HL-60/S4 treated with retinoic acid at 250 ng/mL for 4 days and 3 days (cell line): Measurements from ENCODE around the gene DISP2.

ENCODE experiments used
- in situ Hi-C: fragments of 300-500 bp; cut with MboI; formaldehyde crosslinking; loops from 2 replicates; pipeline ENCODE4 v1.7.0; 2022; ENCODE audit warnings: low sequenced_read_pairs

Gene DISP2, protein sequence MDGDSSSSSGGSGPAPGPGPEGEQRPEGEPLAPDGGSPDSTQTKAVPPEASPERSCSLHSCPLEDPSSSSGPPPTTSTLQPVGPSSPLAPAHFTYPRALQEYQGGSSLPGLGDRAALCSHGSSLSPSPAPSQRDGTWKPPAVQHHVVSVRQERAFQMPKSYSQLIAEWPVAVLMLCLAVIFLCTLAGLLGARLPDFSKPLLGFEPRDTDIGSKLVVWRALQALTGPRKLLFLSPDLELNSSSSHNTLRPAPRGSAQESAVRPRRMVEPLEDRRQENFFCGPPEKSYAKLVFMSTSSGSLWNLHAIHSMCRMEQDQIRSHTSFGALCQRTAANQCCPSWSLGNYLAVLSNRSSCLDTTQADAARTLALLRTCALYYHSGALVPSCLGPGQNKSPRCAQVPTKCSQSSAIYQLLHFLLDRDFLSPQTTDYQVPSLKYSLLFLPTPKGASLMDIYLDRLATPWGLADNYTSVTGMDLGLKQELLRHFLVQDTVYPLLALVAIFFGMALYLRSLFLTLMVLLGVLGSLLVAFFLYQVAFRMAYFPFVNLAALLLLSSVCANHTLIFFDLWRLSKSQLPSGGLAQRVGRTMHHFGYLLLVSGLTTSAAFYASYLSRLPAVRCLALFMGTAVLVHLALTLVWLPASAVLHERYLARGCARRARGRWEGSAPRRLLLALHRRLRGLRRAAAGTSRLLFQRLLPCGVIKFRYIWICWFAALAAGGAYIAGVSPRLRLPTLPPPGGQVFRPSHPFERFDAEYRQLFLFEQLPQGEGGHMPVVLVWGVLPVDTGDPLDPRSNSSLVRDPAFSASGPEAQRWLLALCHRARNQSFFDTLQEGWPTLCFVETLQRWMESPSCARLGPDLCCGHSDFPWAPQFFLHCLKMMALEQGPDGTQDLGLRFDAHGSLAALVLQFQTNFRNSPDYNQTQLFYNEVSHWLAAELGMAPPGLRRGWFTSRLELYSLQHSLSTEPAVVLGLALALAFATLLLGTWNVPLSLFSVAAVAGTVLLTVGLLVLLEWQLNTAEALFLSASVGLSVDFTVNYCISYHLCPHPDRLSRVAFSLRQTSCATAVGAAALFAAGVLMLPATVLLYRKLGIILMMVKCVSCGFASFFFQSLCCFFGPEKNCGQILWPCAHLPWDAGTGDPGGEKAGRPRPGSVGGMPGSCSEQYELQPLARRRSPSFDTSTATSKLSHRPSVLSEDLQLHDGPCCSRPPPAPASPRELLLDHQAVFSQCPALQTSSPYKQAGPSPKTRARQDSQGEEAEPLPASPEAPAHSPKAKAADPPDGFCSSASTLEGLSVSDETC (N-terminal part only)

DNA sequence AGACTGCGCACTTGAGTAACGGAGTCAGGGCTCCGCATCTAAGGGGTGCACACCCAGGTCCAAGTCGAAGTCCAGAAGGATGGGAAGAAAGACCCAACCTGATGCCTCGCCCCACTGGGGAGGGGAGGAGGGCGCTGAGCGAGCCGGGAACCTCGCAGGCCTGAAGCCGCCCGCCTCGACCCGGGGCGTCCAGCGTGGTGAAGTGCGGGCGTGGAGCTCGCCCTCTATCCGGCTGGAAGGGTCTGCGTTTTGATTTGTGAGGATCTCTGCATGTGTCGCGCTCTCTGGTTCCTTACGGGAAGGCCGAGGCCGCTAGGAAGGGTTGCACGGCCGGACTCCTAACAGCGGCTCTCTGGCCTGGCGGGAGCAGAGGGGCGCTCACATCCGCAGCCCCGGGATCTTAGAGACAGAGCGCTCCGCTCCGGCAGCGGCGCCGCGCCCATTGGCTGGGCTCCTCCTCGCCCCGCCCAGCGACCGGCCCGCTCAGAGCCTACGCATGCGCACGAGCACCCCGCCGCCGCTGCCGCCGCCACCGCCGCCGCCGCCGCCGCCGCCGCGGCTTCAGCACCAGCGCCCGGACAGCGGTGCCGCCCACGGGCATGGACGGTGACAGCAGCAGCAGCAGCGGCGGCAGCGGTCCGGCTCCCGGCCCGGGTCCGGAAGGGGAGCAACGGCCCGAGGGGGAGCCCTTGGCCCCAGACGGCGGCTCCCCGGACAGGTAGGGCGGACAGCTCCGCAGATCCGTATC lies at the start of gene DISP2:
DISP2 (plus strand) TSS at position 497 of the 748 bp plus-strand sequence; CDS start at position 600, 103 bp downstream.
- in situ Hi-C loops = no loop called here

DNA sequence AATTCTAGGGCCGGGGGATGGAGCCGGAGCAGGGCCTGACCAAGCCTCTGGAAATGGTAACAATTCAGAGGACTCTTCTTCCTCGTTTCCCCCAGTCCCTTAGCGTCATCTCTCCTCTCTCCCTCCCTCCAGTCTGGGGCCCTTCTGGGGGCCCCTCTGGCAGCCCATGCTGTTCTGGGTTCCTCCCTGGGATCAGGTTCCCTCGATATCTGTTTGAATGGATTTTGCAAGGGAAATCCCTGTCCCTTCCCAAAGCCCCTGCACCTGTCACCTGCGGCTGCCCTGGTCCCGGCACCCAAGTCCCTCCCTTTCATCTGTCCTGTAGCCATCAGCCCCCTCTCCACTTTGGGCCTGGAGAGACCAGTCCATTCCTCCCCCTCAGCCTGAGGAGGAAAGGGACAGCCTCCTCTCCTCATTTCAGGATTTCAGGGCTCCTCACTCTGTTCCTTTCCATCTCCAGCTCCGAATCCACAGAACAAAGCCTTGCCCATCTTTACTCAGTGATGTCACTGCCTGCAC lies 48.6 kb upstream of the DISP2 start:
- in situ Hi-C loops = no loop called here

DNA sequence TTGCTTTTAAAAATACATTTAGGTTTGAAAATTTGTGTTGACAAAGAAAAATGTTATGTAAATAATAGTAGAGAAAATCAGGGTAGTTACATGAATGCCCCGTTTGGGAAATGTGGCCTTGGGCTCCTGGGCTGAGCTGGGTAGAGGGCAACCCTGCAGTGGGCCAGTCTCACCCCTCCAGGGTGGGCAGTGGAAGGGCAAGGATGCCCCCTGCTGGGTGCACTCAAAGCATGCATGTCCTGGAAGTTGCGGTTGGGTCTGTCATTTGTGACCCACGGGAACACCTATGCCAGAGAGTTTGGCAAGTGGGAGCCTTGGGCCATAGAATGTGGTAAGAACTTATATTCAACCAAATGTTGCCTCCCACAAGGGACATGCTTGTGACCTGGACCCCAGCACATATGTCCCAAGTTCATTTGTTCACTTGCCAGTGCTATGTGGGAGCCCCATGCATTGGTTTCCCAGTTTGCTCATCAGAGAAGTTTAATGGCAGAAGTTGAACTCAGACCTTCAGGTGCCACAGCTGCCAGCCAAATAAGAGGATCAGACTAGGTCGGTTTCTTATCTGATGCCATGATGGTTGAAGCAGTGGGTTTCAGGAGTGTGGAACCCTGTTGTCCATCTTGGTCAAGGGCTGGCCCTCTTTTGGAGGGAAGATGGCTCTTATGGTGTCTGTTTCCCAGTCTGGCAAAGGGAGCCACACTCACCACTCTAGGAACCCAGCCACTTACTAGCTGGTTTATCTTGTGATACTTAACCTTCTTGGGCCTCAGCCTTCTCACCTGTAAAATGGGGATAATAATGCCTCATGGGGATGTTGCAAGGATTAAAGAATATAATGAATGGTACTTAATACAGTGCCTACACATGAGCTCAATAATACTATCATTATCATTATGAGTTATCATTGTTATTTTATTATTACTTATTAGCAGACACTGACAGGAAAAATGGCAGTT lies 47.7 kb upstream of the DISP2 start:
- in situ Hi-C loops = no loop called here

DNA sequence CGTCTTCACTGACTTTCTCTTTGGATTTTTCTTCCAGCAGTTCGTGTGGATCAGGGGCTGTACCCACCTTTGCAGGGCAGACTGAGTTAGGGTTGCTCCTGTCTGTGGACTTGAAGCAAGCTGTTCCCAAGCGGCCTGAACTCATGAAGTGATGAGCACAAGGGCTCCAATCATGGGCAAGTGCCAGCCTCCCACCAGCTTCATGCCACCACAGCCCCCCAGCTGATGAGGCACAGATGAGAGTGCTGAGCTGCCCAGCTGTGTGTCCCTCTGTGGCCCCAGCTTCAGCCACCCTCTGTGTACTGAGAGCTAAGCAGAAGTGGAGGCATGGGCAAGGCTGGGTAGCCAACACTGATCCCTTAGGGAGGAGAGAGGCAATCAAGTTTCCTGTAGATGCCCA lies 47.0 kb upstream of the DISP2 start:
- in situ Hi-C loops = no loop called here

DNA sequence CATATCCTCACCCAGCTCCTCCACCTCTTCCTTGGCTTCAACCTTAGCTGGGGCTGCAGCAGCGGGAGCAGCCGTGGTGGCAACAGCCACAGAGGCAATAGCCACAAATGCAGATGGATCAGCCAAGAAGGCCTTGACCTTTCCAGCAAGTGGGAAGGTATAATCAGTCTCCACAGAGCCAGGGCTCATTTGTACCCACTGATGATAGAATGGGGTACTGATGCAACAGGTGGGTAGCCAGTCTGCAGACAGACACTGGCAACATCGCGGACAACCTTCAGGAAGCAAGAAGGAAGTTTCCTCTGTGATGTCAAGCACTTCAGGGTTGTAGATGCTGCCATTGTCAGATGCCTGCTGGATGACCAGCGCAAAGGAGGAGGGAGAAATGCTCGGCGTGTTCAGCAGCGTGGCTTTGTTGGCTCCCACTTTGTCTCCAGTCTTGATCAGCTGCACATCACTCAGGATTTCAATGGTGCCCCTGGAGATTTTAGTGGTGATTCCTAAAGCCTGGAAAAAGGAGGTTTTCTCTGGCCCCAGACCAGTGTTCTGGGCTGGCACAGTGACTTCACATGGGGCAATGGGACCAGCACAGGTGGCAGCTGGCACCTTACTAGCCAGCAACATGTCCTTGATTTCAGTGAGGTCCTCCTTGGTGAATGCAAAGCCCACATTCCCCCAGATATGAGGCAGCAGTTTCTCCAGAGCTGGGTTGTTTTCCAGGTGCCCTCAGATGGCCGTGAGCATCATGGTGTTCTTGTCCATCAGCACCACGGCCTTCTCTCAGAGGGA lies 45.5 kb upstream of the DISP2 start:
- in situ Hi-C loops = no loop called here

DNA sequence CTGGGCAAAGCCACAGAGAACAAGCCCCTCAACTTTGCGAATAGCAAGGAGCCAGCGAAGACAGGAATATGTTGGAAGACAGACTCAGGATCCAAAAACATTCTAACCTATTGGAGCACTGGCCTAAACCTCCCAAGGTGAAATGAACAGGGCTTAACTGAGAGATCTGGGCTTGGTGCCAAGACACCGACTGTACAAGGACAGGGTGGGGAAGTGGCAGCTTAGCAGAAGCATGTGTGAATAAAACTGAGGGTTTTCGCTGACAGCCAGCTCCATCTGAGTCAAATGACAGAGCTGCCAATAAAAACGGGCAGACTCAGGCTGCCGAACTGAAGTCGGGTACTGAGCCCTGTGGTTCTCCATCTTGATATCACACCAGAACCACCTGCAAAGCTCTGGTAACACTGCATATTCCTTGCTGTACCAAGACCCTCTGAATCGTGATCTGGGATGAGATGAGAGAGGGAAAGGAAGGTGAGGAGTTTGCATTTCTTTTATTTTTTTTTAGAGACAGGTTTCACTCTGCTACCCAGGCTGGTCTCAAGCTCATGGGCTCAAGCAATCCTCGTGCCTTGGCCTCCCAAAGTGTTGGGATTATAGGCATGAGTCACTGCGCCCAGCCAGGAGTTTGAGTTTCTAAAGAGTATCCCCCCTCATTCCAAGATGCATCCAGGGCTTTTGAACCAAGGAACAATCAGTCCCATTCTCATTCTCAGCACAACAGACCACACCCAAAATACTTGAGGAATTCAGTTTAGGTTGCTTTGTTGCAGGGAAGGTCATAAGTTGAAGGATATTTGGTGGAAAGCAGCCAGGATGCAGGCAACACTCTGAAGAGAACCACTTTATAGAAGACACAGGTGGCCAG lies 44.3 kb upstream of the DISP2 start:
- in situ Hi-C loops = no loop called here

DNA sequence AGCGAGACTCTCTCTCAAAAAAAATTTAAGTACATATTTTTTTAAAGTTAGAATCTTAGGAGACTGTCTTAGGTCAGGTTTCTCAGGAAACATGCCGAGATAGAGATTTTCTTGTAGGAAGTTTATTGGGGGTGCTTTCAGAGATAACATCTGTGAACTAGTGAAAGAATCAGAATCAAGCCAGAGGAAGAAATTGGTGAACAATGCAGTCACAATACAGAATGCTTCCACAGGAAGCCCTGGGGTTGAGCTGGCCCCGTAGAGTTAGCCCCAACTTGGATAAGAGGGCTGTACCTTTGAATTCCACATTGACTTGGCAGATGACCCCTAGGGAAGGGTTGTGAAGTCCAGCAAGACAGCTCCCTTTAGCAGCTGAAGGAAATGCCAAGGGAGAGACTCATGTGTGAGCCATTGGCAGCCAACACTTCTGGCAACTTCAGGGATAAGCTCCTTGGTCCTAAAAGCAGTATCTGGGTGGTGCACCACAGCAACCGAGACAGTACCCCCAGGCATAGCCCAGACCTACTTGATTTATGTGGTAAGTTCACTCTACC lies 43.2 kb upstream of the DISP2 start:
- in situ Hi-C loops = no loop called here

DNA sequence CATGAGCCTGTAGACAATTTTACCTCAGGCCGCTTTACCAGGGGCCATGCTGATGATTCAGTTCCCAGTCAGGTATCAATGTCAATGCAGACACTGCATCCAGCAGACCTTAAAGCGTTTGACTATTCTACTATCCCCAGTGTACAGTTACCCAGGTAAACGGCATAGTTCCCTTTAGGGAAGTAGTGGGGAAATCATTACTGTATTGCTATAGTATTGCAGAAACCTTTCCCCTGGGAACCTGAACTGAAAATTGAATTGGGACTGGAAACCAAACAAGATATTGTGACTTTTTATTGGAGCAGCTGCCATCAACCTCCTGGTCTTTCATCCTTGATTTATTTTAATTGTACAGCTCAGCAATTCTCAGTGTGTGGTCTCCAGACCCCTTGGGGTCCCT lies 41.1 kb upstream of the DISP2 start:
- in situ Hi-C loops = no loop called here

DNA sequence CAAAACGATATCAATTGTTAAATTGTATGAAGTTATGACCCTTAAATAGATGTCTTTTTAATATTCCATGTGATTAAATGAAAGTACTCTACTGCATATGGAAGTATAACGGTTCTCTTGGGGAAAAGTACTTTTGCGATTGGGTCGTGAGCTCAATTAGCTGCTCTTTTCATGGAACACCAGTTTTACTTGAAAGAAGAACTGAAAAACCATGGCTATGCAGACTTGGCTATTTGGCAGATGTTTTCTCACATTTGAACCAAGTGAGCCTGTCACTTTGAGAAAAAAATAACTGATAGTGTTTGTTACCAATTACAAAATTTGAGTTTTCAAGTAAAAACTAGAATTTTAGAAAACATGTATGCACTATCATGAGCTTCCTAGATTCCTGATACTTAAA lies 40.4 kb upstream of the DISP2 start:
- in situ Hi-C loops = no loop called here

DNA sequence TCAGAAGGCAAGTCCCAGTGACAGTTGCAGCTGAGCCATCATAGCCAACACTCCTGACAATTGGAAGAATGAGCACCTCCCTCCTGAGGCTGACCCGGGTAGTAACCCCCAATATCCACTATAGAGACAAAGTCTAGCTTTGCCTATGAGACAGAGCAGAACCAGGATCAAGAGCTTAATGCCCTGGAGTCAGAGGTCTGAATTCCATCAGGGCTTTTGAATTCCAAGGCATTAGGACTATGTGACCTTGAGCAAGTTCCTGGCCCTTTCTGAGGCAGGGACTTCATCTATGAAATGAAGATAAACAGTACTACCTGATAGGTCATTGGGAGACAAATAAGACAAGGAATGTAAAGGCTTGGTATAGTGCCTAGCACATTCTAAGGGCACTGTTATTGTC lies 37.6 kb upstream of the DISP2 start:
- in situ Hi-C loops = no loop called here

DNA sequence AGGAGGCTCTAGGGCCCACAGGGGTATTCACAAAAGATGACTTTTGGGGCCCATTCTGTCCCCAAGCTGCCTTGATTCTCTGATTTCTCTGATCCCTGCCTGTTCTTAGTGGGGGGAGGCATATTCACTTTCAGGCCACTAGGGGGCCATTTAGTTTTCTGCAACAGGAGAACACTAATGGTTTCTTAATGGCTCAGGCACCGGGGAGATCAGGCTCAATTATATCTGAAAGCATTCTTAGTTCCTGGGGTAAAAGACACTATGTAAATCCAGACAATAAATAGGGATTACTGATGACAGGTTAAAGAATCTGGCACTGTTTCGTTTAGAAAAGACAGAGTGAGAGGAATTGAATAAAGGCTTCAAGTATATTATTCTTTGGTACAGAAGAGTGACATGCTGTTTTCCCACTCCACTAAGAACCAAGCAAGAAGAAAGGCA lies 37.1 kb upstream of the DISP2 start:
- in situ Hi-C loops = no loop called here

DNA sequence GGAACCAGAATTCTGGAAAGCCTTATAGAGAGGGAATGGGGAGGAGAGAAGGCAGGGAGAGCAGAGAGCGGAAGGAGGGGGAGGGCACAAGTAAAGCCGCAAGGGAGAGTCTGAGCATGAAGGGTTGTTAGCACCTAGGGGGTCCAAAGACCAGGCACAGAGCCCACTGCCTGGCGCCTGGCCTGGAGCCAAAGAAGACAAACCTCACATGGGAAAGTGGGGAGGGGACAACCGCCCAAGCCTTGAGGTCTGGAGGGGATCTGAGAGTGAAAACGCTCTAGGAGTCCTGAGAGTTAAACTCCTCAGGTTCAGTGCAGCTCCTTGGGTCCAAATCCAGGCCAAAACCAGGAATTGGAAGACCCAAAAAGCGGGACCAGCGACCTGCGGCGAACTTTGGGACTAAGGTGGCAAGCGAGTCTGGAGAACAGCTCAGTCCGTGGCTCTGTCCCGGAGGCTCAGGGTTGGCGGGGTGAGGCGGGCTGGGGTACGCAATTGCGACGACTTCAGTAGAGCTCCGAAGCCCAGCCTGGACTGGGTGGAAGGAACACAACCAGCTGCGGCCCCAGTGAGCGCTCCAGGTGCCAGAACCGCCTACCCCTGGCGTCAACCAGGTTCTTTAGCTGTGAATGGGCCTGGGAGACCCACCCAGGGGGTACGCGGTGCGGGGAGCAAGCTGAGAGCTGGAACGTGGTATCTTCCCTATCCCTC lies 35.3 kb upstream of the DISP2 start:
- in situ Hi-C loops = no loop called here

DNA sequence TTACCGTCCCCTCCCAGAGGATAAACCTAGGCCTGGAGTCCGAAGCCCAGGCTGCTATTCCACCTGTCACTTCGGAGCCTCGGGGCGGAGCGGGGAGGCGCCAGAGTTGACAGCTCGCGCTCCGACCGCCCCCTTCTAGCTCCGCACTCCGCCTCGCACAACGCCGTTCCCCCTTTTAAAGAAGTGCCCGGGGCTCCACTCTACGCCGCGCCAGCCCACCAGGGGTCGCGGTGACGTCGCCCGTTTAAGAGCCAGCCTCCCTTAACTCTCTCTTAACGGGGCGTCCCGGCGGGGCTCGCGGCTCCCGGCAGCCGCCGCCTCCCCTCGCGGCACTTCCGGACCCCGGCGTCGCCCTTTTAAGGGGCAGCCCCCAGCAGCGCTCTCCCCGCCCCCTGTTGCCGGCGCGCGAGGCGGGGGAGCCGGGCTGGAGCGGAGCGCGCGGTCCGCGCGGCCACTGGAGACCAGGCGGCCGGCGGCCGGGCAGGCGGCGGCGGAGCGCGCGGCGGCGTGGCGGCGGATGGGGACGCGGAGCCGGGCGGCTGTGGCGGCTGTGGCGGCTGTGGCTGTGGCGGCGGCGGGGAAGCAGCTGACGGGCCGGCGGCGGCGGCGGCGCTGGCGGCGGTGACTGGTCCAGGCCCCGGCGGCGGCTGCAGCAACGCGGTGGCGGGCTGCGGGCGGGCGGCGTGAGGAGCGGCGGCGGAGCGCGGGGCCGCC lies 34.6 kb upstream of the DISP2 start, which contains the start of gene INAFM2:
INAFM2 (plus strand) TSS at position 454 of the 714 bp plus-strand sequence. CDS start 364 bp downstream, outside the sequence.
- in situ Hi-C loops = no loop called here

DNA sequence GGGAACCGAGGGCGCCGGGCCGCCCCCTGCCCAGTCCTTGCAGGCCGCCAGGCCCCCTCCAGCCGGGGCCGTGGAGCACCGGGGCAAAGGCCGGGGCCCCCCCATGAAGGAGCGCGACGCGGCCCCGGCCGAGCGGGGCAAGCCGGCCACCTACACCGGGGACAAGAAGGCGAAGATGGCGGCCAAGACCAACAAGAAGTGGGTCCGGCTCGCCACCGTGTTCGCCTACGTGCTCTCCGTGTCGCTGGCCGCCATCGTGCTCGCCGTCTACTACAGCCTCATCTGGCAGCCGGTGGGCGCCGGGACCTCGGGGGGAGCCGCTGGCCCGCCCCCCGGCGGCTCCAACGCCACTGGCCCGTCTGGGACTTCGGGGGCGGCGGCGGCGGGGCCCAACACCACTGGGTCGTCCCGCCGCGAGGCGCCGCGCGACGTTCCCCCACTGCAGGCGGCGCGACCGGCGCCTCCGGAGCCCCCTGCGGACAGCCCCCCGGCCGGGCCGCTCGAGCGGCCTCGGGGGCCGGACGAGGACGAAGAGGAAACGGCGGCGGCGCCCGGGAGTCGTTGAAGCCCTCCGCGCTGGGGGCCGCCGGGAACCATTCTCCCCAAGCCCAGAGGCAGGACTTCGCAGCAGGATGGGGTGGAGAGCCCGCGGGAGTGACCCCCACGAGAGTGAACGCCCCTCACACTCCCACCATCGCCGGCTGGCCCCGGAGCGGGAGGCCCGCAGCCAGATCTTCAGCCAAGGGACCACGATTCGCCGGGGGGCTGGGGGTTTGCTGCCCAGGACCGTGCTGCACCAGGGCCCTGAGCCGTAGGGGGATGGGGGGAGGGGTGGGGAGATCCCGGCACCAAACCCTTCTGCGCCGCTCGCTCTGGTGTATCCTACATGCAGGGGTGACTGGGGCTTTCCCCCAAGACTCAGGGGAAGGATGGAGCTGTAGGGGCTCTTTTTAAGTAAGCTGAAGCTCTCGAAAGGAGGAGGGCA lies 33.8 kb upstream of the DISP2 start:
- in situ Hi-C loops = no loop called here
